HepG2 (cell line): ENCODE results near the gene TMEM95. TPM values are rescaled to one million over a fixed set of nuclear protein-coding genes. Genes with fewer than 3 reads are reported as not detected.

Experiments
- ATF7 ChIP-seq, 2 experiments: fragments of 450-650 bp in 1 of 2; sonication (generic) in 1 of 2; formaldehyde crosslinking in 1 of 2; IDR thresholded peaks; 2 replicates each; pipeline versions ENCODE4 v1.4.0 to v1.6.1; 2016 to 2020; ENCODE audit warnings: antibody characterized with exemption in 1 of 2, mild to moderate bottlenecking in 1 of 2, missing genetic modification reagents in 1 of 2
- BCL6 ChIP-seq: IDR thresholded peaks from 2 replicates; pipeline ENCODE4 v1.6.1; 2016; ENCODE audit warnings: missing genetic modification reagents, missing compliant biosample characterization
- GATA4 ChIP-seq: sonication (generic); IDR thresholded peaks from 2 replicates; pipeline ENCODE4 v1.6.1; 2016; ENCODE audit warnings: antibody characterized with exemption, low read depth, borderline replicate concordance
- HNF4A ChIP-seq: sonication (generic); formaldehyde crosslinking; IDR thresholded peaks from 2 replicates; pipeline ENCODE4 v1.4.0; 2020; ENCODE audit warnings: missing genetic modification reagents
- MYNN ChIP-seq: sonication (generic); formaldehyde crosslinking; IDR thresholded peaks from 2 replicates; pipeline ENCODE4 v1.4.0; 2020; ENCODE audit warnings: mild to moderate bottlenecking, low read depth, missing genetic modification reagents
- RFX1 ChIP-seq: fragments of 450-650 bp; IDR thresholded peaks from 2 replicates; pipeline ENCODE4 v1.6.1; 2017
- SUZ12 ChIP-seq: fragments of 150-350 bp; IDR thresholded peaks from 2 replicates; pipeline ENCODE4 v1.6.1; 2014; ENCODE audit warnings: low read depth, low read length
- TBP ChIP-seq: sonication (generic); formaldehyde crosslinking; IDR thresholded peaks from 2 replicates; pipeline ENCODE4 v1.5.0; 2020; ENCODE audit warnings: missing genetic modification reagents
- TGIF2 ChIP-seq: IDR thresholded peaks from 2 replicates; pipeline ENCODE4 v1.6.1; 2016; ENCODE audit warnings: control low read depth, missing compliant biosample characterization
- YEATS2 ChIP-seq: sonication (generic); formaldehyde crosslinking; IDR thresholded peaks from 2 replicates; pipeline ENCODE4 v1.4.0; 2020; ENCODE audit warnings: missing genetic modification reagents, borderline replicate concordance
- ZFP36 ChIP-seq: fragments of 150-350 bp; IDR thresholded peaks from 2 replicates; pipeline ENCODE4 v1.6.1; 2018; ENCODE audit warnings: borderline replicate concordance, low read length, low read depth; ENCODE audit not compliant: partially characterized antibody
- ZMYM4 ChIP-seq: sonication (generic); formaldehyde crosslinking; IDR thresholded peaks from 2 replicates; pipeline ENCODE4 v1.8.1; 2023; ENCODE audit warnings: mild to moderate bottlenecking, missing genetic modification reagents
- ZNF256 ChIP-seq: sonication (generic); formaldehyde crosslinking; conservative IDR thresholded peaks from 2 replicates; pipeline ENCODE4 v1.4.0; 2020; ENCODE audit warnings: missing genetic modification reagents
- ZNF567 ChIP-seq: sonication (generic); formaldehyde crosslinking; IDR thresholded peaks from 2 replicates; pipeline ENCODE4 v1.8.1; 2023; ENCODE audit warnings: mild to moderate bottlenecking, missing genetic modification reagents, borderline replicate concordance
- polyA plus RNA-seq, 8 experiments: library from polyadenylated mRNA; depleted of rRNA in 3 of 8; stranded (reverse) in 7 of 8; unstranded in 1 of 8; fragments of >200 nt; fragmentation: Illumina TruSeq in 4 of 8; extraction: Trizol in 4 of 8; gene quantifications; 2 replicates each; pipeline versions ENCODE4 v1.2.1 to v1.2.3, GENCODE V29; 2011 to 2016; ENCODE audit warnings: low read depth in 4 of 8, missing spikeins in 1 of 8, mixed read lengths in 1 of 8; ENCODE audit not compliant: insufficient read depth in 1 of 8
- total RNA-seq, 5 experiments: library from RNA; depleted of rRNA; stranded (reverse); fragments of >200 nt; fragmentation: Illumina TruSeq; extraction: Trizol; gene quantifications; 2 replicates each; pipeline ENCODE4 v1.2.3, GENCODE V29; 2016; ENCODE audit warnings: low read depth in 1 of 5
- TF ChIP-seq, protein P1 (sequence below): sonication (generic); formaldehyde crosslinking; IDR thresholded peaks from 2 replicates; pipeline ENCODE4 v1.4.0; 2020; ENCODE audit warnings: missing genetic modification reagents, borderline replicate concordance
- TF ChIP-seq, protein P2 (sequence below): fragments of 450-650 bp; IDR thresholded peaks from 2 replicates; pipeline ENCODE4 v1.6.1; 2016
- TF ChIP-seq, protein P3 (sequence below): fragments of 450-650 bp; IDR thresholded peaks from 2 replicates; pipeline ENCODE4 v1.6.1; 2017; ENCODE audit warnings: mild to moderate bottlenecking
- TF ChIP-seq, protein P4 (sequence below): sonication (generic); formaldehyde crosslinking; IDR thresholded peaks from 2 replicates; pipeline ENCODE4 v1.4.0; 2020; ENCODE audit warnings: missing genetic modification reagents
- TF ChIP-seq, protein P5 (sequence below): sonication (generic); formaldehyde crosslinking; IDR thresholded peaks from 2 replicates; pipeline ENCODE4 v1.4.0; 2020; ENCODE audit warnings: mild to moderate bottlenecking, missing genetic modification reagents

The TMEM95 gene
- total and polyA plus RNA-seq, 2 of the 13 experiments (the other 11 are each of a cell fraction or from before 2014, with no cell fraction given), result not detected

DNA sequence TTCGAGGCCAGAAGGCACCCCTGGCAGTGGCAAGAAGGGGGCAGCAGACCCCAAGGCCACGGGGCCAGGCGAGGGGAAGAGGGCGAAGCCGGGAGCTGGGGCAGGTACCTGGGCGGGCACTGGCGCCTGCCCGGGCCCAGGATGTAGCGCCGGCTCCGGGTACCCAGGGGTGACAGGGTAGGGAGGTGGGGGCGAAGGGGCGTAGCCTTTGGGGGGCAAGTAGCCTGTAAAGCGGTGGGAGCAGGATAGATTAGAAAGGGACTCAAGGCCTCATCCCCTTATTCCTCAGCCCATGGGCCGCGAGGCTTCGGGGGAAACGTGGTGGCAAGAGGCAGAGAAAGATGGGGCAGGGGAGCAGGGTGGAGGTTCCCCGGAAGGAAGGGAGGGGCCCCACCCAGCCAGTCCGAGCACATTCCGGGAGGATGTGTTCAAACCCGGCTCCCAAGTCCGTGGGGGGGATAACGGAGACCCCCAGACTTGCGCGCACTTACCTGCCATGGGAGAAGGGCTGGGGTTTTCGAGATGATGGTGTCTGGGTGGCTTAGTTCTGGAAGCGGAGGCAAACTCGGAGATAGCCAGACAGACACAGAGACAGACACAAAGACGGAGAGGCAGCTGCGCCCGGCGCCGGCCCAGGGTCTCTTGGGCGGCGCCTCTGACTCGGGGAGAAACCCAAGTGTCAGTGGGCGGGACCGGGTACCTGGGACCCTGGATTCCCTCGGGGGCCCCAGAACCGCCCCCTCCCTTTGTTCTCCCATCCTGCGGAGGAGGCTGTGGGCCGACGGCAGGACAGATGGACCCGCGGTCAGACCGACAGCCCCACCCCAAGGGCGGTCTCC lies 38.9 kb downstream of the TMEM95 start (continued):
- no peak for TF ChIP-seq TBP (CRISPR knock-in tag)
- TF ChIP-seq SUZ12, result no peak
- no peak for TF ChIP-seq ZNF567 (CRISPR knock-in tag)
- TF ChIP-seq TGIF2, result 0 out of 2 replicates have a peak, but pooled peaks have one; percentile 27
- TF ChIP-seq YEATS2 (CRISPR knock-in tag), result 0 out of 2 replicates have a peak, but pooled peaks have one; percentile 2
- TF ChIP-seq ZFP36, result no peak
- TF ChIP-seq, protein P1, sequence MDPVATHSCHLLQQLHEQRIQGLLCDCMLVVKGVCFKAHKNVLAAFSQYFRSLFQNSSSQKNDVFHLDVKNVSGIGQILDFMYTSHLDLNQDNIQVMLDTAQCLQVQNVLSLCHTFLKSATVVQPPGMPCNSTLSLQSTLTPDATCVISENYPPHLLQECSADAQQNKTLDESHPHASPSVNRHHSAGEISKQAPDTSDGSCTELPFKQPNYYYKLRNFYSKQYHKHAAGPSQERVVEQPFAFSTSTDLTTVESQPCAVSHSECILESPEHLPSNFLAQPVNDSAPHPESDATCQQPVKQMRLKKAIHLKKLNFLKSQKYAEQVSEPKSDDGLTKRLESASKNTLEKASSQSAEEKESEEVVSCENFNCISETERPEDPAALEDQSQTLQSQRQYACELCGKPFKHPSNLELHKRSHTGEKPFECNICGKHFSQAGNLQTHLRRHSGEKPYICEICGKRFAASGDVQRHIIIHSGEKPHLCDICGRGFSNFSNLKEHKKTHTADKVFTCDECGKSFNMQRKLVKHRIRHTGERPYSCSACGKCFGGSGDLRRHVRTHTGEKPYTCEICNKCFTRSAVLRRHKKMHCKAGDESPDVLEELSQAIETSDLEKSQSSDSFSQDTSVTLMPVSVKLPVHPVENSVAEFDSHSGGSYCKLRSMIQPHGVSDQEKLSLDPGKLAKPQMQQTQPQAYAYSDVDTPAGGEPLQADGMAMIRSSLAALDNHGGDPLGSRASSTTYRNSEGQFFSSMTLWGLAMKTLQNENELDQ (CRISPR knock-in tag), result no peak
- 0 out of 2 replicates have a peak, but pooled peaks have one; percentile 21 for TF ChIP-seq BCL6 (CRISPR knock-in tag)
- TF ChIP-seq GATA4, result no peak
- no peak for TF ChIP-seq ZMYM4 (CRISPR knock-in tag)
- TF ChIP-seq, protein P2, sequence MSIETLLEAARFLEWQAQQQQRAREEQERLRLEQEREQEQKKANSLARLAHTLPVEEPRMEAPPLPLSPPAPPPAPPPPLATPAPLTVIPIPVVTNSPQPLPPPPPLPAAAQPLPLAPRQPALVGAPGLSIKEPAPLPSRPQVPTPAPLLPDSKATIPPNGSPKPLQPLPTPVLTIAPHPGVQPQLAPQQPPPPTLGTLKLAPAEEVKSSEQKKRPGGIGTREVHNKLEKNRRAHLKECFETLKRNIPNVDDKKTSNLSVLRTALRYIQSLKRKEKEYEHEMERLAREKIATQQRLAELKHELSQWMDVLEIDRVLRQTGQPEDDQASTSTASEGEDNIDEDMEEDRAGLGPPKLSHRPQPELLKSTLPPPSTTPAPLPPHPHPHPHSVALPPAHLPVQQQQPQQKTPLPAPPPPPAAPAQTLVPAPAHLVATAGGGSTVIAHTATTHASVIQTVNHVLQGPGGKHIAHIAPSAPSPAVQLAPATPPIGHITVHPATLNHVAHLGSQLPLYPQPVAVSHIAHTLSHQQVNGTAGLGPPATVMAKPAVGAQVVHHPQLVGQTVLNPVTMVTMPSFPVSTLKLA, result no peak
- no peak for TF ChIP-seq RFX1
- TF ChIP-seq, protein P3, sequence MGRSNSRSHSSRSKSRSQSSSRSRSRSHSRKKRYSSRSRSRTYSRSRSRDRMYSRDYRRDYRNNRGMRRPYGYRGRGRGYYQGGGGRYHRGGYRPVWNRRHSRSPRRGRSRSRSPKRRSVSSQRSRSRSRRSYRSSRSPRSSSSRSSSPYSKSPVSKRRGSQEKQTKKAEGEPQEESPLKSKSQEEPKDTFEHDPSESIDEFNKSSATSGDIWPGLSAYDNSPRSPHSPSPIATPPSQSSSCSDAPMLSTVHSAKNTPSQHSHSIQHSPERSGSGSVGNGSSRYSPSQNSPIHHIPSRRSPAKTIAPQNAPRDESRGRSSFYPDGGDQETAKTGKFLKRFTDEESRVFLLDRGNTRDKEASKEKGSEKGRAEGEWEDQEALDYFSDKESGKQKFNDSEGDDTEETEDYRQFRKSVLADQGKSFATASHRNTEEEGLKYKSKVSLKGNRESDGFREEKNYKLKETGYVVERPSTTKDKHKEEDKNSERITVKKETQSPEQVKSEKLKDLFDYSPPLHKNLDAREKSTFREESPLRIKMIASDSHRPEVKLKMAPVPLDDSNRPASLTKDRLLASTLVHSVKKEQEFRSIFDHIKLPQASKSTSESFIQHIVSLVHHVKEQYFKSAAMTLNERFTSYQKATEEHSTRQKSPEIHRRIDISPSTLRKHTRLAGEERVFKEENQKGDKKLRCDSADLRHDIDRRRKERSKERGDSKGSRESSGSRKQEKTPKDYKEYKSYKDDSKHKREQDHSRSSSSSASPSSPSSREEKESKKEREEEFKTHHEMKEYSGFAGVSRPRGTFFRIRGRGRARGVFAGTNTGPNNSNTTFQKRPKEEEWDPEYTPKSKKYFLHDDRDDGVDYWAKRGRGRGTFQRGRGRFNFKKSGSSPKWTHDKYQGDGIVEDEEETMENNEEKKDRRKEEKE, result no peak
- no peak for TF ChIP-seq ATF7 (IDR thresholded peaks at IDR 0.05)
- peak; percentile 36; the same call in 1 of the 2 replicates for TF ChIP-seq ATF7 (CRISPR knock-in tag; IDR thresholded peaks at IDR 0.05)
- TF ChIP-seq ZNF256 (CRISPR knock-in tag), result no peak
- no peak for TF ChIP-seq HNF4A (CRISPR knock-in tag)
- TF ChIP-seq, protein P4, sequence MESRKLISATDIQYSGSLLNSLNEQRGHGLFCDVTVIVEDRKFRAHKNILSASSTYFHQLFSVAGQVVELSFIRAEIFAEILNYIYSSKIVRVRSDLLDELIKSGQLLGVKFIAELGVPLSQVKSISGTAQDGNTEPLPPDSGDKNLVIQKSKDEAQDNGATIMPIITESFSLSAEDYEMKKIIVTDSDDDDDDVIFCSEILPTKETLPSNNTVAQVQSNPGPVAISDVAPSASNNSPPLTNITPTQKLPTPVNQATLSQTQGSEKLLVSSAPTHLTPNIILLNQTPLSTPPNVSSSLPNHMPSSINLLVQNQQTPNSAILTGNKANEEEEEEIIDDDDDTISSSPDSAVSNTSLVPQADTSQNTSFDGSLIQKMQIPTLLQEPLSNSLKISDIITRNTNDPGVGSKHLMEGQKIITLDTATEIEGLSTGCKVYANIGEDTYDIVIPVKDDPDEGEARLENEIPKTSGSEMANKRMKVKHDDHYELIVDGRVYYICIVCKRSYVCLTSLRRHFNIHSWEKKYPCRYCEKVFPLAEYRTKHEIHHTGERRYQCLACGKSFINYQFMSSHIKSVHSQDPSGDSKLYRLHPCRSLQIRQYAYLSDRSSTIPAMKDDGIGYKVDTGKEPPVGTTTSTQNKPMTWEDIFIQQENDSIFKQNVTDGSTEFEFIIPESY (CRISPR knock-in tag), result no peak
- TF ChIP-seq, protein P5, sequence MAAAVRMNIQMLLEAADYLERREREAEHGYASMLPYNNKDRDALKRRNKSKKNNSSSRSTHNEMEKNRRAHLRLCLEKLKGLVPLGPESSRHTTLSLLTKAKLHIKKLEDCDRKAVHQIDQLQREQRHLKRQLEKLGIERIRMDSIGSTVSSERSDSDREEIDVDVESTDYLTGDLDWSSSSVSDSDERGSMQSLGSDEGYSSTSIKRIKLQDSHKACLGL (CRISPR knock-in tag), result no peak
- no peak for TF ChIP-seq MYNN (CRISPR knock-in tag)
